Endothelial cell of umbilical vein (primary cell): ENCODE results near the gene SAMSN1. TPM values are rescaled to one million over a fixed set of nuclear protein-coding genes. Genes with fewer than 3 reads are reported as not detected.

ENCODE experiments used
- BruUV-seq: library from RNA; stranded (reverse); fragments of 400-500 nt; replicated peaks from 2 replicates; lab custom pipeline; 2021; lab: Mats Ljungman, UMichigan
- CTCF ChIA-PET: fragments of 300-600, 350-600 bp; sonication (Branson Sonifier 250); formaldehyde crosslinking; loops from one replicate; lab custom pipeline; 2021; ENCODE audit warnings: antibody characterized with exemption, inconsistent platforms; lab: Charles Lee
- POLR2A ChIA-PET: fragments of 300-600, 350-600 bp; sonication (Branson Sonifier 250); formaldehyde crosslinking; loops from one replicate; lab custom pipeline; 2021; ENCODE audit warnings: antibody characterized with exemption, inconsistent platforms; lab: Charles Lee
- DNase-seq: peaks from one replicate; pipeline ENCODE4 v3.0.0-alpha.2; 2011; ENCODE audit warnings: low read depth, low spot score
- FAIRE-seq: peaks from 2 replicates; lab custom pipeline; 2011; peaks lifted over from hg19 to GRCh38; lab: Jason Lieb, UNC
- H2AFZ ChIP-seq: 2 replicates; pipeline ENCODE4 v1.6.0; 2012; ENCODE audit warnings: low read depth, low read length, control low read depth, inconsistent platforms
- H3K27ac ChIP-seq: 2 replicates; pipeline ENCODE4 v1.5.1; 2011; ENCODE audit warnings: low read depth, mild to moderate bottlenecking, control low read depth, low read length, moderate library complexity; ENCODE audit not compliant: insufficient read depth
- H3K27me3 ChIP-seq, 2 experiments: 2 replicates each; pipeline versions ENCODE4 v1.6.0 to v1.6.1; 2011; ENCODE audit warnings: low read length in 2 of 2, mixed read lengths in 1 of 2; ENCODE audit not compliant: control insufficient read depth in 2 of 2, insufficient read depth in 2 of 2
- H3K36me3 ChIP-seq, 2 experiments: 2 replicates in 1 of 2; 3 replicates in 1 of 2; pipeline ENCODE4 v1.5.1; 2011; ENCODE audit warnings: low read length in 2 of 2, mild to moderate bottlenecking in 1 of 2, moderate library complexity in 1 of 2; ENCODE audit not compliant: control insufficient read depth in 2 of 2, insufficient read depth in 2 of 2; ENCODE audit errors: extremely low read depth in 1 of 2
- H3K4me1 ChIP-seq: 3 replicates; pipeline ENCODE4 v1.5.1; 2011; ENCODE audit warnings: mild to moderate bottlenecking, low read length; ENCODE audit not compliant: control insufficient read depth, insufficient read depth; ENCODE audit errors: extremely low read depth
- H3K4me2 ChIP-seq: 2 replicates; pipeline ENCODE4 v1.6.1; 2011; ENCODE audit warnings: low read length, control low read depth, mixed read lengths; ENCODE audit not compliant: insufficient read depth
- H3K4me3 ChIP-seq, 3 experiments: fragments of 200-600 bp in 1 of 3; sonication (generic), shearing (Covaris generic) in 1 of 3; replicated peaks in 1 of 3; 2 replicates each; pipeline ENCODE4 v1.5.1; 2011 to 2016; ENCODE audit warnings: control low read depth in 3 of 3, low read length in 3 of 3, mild to moderate bottlenecking in 2 of 3, inconsistent platforms in 1 of 3, low read depth in 1 of 3, moderate library complexity in 1 of 3; ENCODE audit not compliant: insufficient read depth in 1 of 3
- H3K79me2 ChIP-seq: 2 replicates; pipeline ENCODE4 v1.6.0; 2012; ENCODE audit warnings: low read length, inconsistent platforms; ENCODE audit not compliant: control insufficient read depth, insufficient read depth
- H3K9ac ChIP-seq: replicated peaks from 2 replicates; pipeline ENCODE3; 2011; ENCODE audit warnings: low read length, control low read depth; ENCODE audit not compliant: insufficient read depth; ENCODE audit errors: extremely low read depth
- H3K9me1 ChIP-seq: replicated peaks from 3 replicates; pipeline ENCODE4 v1.6.0; 2011; ENCODE audit warnings: mild to moderate bottlenecking, low read length; ENCODE audit not compliant: control insufficient read depth, insufficient read depth; ENCODE audit errors: extremely low read depth
- H3K9me3 ChIP-seq: replicated peaks from 2 replicates; pipeline ENCODE4 v1.5.1; 2012; ENCODE audit warnings: low read length, inconsistent platforms; ENCODE audit not compliant: control insufficient read depth, insufficient read depth
- H4K20me1 ChIP-seq: replicated peaks from 2 replicates; pipeline ENCODE3; 2011; ENCODE audit warnings: mild to moderate bottlenecking, low read length; ENCODE audit not compliant: control insufficient read depth, insufficient read depth; ENCODE audit errors: extremely low read depth
- EZH2 ChIP-seq: IDR thresholded peaks from 2 replicates; pipeline ENCODE4 v1.6.1; 2012; ENCODE audit warnings: borderline replicate concordance, low read depth, mild to moderate bottlenecking, moderate library complexity, low read length, inconsistent platforms; ENCODE audit not compliant: severe bottlenecking
- FOS ChIP-seq: IDR thresholded peaks from 2 replicates; pipeline ENCODE4 v1.6.1; 2011; ENCODE audit warnings: mild to moderate bottlenecking, low read length, moderate library complexity, borderline replicate concordance; ENCODE audit not compliant: insufficient read depth
- GATA2 ChIP-seq: IDR thresholded peaks from 2 replicates; pipeline ENCODE4 v1.7.0; 2011; ENCODE audit warnings: low read depth, mild to moderate bottlenecking, moderate library complexity, mixed read lengths, low read length; ENCODE audit not compliant: insufficient read length, insufficient read depth
- JUN ChIP-seq: IDR thresholded peaks from 2 replicates; pipeline ENCODE4 v1.6.1; 2011; ENCODE audit warnings: borderline replicate concordance, low read depth; ENCODE audit not compliant: insufficient read length, insufficient read depth
- MYC ChIP-seq: IDR thresholded peaks from one replicate; pipeline ENCODE4 v1.6.1; 2011; ENCODE audit warnings: mild to moderate bottlenecking, low read depth, low read length
- POLR2A ChIP-seq: IDR thresholded peaks from 2 replicates; pipeline ENCODE4 v1.6.1; 2012; ENCODE audit warnings: low read depth, mild to moderate bottlenecking, control low read depth, low read length
- POLR2AphosphoS5 ChIP-seq: IDR thresholded peaks from 2 replicates; pipeline ENCODE4 v1.6.1; 2012; ENCODE audit warnings: low read depth, mild to moderate bottlenecking, control low read depth, low read length, moderate library complexity; ENCODE audit not compliant: insufficient read depth
- dilution Hi-C: fragments of 300-500 bp; cut with MboI; formaldehyde crosslinking; loops from one replicate; pipeline ENCODE4 v1.15.0; 2019; ENCODE audit warnings: low sequenced_read_pairs; ENCODE audit not compliant: extremely low pct_ligation_motif_present
- intact Hi-C: fragments of 100-400 bp; cut with micrococcal nuclease; formaldehyde crosslinking; loops from one replicate; pipeline ENCODE4 v1.10.0; 2022
- polyA plus RNA-seq, 4 experiments: library from polyadenylated mRNA; depleted of rRNA in 3 of 4; stranded (reverse) in 3 of 4; unstranded in 1 of 4; fragments of >200 nt; gene quantifications; 2 replicates each; pipeline versions ENCODE4 v1.2.1 to v1.2.3, GENCODE V29; 2011 to 2012; ENCODE audit warnings: missing spikeins in 1 of 4
- total RNA-seq: library from RNA; stranded (reverse); gene quantifications from 2 replicates; pipeline ENCODE4 v1.2.3, GENCODE V29; 2021
- TF ChIP-seq, protein P1 (sequence below): IDR thresholded peaks from 2 replicates; pipeline ENCODE4 v1.6.1; 2011; ENCODE audit not compliant: insufficient read depth, insufficient read length
- TF ChIP-seq, protein P2 (sequence below), 2 donors: IDR thresholded peaks; 1 replicate in 1 of 2; 2 replicates in 1 of 2; pipeline ENCODE4 v1.5.1; 2011; ENCODE audit warnings: low read length in 2 of 2, mild to moderate bottlenecking in 2 of 2, moderate library complexity in 2 of 2, control low read depth in 1 of 2, inconsistent platforms in 1 of 2, low read depth in 1 of 2; ENCODE audit not compliant: insufficient read depth in 1 of 2; ENCODE audit errors: extremely low read depth in 1 of 2

Gene SAMSN1
- total and polyA plus RNA-seq, 2 donors (not counting 3 experiments of a cell fraction or from before 2014, with no cell fraction given) = 2.5 to 5.3 TPM

DNA sequence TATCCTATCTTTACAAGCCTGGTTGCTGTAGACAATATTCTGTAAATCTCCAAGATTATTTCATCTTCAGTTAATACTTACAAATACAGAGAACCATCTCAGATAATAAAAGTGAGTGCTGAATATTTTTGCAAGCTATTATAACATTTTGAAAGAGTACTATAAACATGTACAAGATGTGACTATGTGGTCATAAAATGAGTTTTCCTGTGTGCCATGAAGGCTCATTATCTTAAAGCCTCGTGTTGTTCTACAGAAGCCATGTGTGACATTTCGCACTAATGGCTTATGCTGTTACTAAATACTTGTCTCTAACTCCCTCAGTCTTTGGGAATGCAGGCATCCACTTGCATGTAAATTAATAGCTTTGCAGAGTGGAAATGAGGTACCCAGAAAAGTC lies 48.3 kb downstream of the SAMSN1 start:
- H3K4me3 ChIP-seq = no peak overlapping the region
- H4K20me1 ChIP-seq = no peaks in the 10 kb centered on the region
- H3K4me2 ChIP-seq = no peak overlapping the region
- CTCF ChIA-PET = no interaction called here
- no peaks in the 10 kb centered on the region for H3K27me3 ChIP-seq
- POLR2A ChIA-PET = no interaction called here
- H3K9ac ChIP-seq = no peak overlapping the region
- H3K36me3 ChIP-seq = no peaks in the 10 kb centered on the region
- no peaks in the 10 kb centered on the region for H3K9me3 ChIP-seq
- dilution Hi-C loops (no loop called here), intact Hi-C loops (no loop called here)
- H2AFZ ChIP-seq = no peak overlapping the region
- no peak for FAIRE-seq
- no peaks in the 10 kb centered on the region for H3K4me1 ChIP-seq
- H3K27ac ChIP-seq = no peak overlapping the region
- no TSS peak for BruUV-seq
- no peaks in the 10 kb centered on the region for H3K9me1 ChIP-seq
- TF ChIP-seq POLR2A = no peak
- TF ChIP-seq, protein P1, sequence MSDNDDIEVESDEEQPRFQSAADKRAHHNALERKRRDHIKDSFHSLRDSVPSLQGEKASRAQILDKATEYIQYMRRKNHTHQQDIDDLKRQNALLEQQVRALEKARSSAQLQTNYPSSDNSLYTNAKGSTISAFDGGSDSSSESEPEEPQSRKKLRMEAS = no peak
- no peak for TF ChIP-seq POLR2AphosphoS5
- TF ChIP-seq EZH2 = no peak
- TF ChIP-seq GATA2 = no peak
- TF ChIP-seq FOS = no peak
- TF ChIP-seq MYC = no peak
- TF ChIP-seq, protein P2, sequence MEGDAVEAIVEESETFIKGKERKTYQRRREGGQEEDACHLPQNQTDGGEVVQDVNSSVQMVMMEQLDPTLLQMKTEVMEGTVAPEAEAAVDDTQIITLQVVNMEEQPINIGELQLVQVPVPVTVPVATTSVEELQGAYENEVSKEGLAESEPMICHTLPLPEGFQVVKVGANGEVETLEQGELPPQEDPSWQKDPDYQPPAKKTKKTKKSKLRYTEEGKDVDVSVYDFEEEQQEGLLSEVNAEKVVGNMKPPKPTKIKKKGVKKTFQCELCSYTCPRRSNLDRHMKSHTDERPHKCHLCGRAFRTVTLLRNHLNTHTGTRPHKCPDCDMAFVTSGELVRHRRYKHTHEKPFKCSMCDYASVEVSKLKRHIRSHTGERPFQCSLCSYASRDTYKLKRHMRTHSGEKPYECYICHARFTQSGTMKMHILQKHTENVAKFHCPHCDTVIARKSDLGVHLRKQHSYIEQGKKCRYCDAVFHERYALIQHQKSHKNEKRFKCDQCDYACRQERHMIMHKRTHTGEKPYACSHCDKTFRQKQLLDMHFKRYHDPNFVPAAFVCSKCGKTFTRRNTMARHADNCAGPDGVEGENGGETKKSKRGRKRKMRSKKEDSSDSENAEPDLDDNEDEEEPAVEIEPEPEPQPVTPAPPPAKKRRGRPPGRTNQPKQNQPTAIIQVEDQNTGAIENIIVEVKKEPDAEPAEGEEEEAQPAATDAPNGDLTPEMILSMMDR (IDR thresholded peaks at IDR 0.05; ENCODE audit: extremely low read depth in 1 of 2, insufficient read depth in 1 of 2, low read depth in 1 of 2, low read length in 2 of 2) = no peak
- no peak for TF ChIP-seq JUN
- DNase-seq = no peak
- H3K79me2 ChIP-seq = no peaks in the 10 kb centered on the region
